Germinal center (tissue), 1 donor: ENCODE measurements around the gene NCR3LG1.
"Not testable (repeated sequence)": the region's sequence is repeated elsewhere in the genome, so short reads cannot be mapped to it uniquely, and the experiment has no call there.

ENCODE experiments used
- DNase-seq: peaks from one replicate; pipeline ENCODE4 v3.0.0; 2012; ENCODE audit warnings: mixed read lengths, low spot score

The NCR3LG1 gene

GRCh38 chr11:17410606-17411379, 59.2 kb downstream of the NCR3LG1 start:
- DNase-seq, result no peak

DNA sequence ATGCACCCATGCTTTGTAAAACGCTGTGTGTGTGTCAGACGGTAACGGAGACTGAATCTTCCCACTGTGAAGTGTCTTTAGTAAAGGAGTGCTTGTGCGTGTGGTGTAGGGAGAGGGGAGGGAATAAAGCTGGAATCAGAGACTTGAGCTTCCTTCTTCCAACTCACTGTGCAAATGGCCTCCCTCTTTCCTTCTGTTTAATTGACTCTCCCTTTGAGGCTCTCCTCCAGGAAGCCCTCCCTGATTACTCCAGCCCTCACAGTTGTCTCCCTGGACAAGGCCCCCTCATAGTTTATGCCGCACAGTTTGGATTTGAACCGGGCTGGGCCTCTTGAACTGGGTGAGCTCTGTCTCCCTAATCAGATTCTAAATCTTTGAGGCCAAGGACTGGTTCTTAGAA, 59.8 kb downstream of the NCR3LG1 start:
- DNase-seq, result no peak

- no peak for DNase-seq
These were observed 61.0 kb downstream of the NCR3LG1 start for GRCh38 chr11:17412488-17413180.

DNA sequence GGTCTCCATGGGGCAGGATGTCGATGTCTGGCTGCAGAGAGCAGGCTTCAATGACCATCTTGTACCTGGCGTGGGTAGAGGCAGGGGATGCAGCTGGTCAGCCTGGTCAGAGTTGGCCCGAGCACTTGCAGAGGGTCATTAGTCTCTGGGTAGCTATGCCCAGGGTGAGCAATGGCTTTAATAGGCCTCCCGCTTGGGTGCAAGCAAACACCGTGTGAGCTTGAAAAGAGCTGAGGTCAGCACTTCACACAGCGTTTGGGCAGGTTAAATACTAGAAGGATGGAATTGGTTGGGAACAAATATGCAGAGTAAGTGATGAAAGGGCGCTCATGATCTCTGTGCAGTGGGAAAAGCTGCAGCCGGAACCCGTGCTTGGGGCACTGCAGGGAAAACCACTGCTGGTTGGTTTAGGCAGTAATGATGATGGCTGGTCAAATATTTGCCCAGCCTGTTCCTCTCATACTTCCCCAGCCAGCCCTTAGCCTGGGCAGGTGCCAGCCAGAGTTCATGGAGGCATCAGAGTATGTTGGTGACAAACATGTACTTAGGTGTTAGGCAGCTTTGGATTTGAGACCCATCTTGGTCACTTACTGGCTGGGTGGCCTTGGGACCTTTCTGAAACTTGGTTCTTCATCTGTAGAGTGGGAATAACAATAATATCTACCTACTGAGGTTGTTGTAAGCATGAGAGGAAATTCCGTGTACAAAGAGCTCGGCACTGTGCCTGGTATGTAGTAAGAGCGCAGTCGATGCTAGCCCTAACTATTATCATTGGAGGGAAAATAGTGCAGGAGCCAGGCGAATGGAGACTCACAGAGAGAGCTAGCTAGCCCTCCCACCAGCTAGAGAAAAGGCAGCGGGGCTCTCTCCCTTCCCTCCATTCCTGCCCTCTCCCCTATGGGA, 62.1 kb downstream of the NCR3LG1 start:
- no peak for DNase-seq

- no peak for DNase-seq
These were observed 62.7 kb downstream of the NCR3LG1 start for GRCh38 chr11:17414317-17414737.

- no peak for DNase-seq
These were observed 63.4 kb downstream of the NCR3LG1 start for GRCh38 chr11:17414992-17415391.

DNA sequence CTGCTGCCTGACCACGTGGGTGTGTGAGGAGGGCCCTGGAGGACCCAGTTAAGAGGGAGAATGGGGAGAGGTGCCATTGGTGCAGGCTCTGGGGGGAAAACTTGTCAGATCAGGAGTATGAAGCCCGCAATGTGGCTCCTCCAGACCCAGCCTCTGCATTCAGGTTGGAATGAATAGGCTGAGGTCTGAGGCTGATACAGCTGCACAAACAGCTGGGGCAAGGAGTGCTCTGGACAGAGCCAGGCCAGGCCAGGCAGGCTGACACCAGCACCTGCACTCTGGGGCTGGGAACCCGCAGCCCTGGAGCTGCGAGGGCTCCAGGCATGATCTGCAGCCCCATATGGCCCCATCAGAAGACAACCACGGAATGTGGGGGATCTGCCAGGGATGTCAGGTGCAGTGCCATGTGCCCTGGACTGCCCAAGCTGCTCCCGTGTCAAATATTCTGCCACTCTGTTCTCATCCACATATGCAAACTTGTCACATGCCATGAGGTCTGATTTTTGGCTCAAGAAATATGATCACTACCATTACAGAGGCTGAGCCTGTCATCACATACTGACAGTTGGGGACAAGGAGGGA, 64.0 kb downstream of the NCR3LG1 start:
- DNase-seq, result no peak

- no peak for DNase-seq
These were observed 64.9 kb downstream of the NCR3LG1 start for GRCh38 chr11:17416492-17416891.

GRCh38 chr11:17418444-17419081, 67.0 kb downstream of the NCR3LG1 start:
- DNase-seq, result no peak

GRCh38 chr11:17421781-17422180, 70.2 kb downstream of the NCR3LG1 start:
- no peak for DNase-seq

- no peak for DNase-seq
These were observed 72.1 kb downstream of the NCR3LG1 start for GRCh38 chr11:17423533-17424310.

DNA sequence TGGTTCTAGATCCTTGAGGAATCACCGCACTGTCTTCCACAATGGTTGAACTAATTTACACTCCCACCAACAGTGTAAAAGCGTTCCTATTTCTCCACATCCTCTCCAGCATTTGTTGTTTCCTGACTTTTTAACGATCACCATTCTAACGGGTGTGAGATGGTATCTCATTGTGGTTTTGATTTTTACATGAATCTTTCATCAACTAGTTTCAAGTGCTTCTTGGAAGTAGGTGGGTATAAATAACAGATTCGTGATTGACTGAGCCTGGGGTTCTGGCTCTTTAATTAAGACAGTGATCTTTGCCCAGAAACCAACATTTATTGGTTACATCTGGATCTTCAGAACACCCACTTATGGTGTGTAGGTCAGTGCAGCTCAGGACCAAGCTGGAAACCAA, 74.6 kb downstream of the NCR3LG1 start:
- DNase-seq, result not testable (repeated sequence)
